Stimulated activated CD8-positive, alpha-beta memory T cell treated with anti-CD3 and anti-CD28 coated beads, Interleukin-15, amount 100 ng/mL, for 48 hours (primary cell): ENCODE data around the gene GTF2H2.
"Not testable (repeated sequence)": the region's sequence is repeated elsewhere in the genome, so short reads cannot be mapped to it uniquely, and the experiment has no call there.

Experiments
- DNase-seq, 2 donors: peaks; one replicate each; pipeline ENCODE4 v3.0.0-alpha.2; 2020; ENCODE audit warnings: low read depth in 2 of 2

The GTF2H2 gene

GRCh38 chr5:71067262-71067928 lies at the start of gene GTF2H2:
Gene GTF2H2, minus strand, starts transcription at chr5:71067676. Its CDS starts 4,913 bp downstream, at chr5:71062763.
- not testable (repeated sequence) for DNase-seq

- DNase-seq = not testable (repeated sequence)
Measured at GRCh38 chr5:71109730-71110275, 42.3 kb upstream of the GTF2H2 start.

- DNase-seq = not testable (repeated sequence)
Measured at GRCh38 chr5:71099996-71100395, 32.5 kb upstream of the GTF2H2 start.

GRCh38 chr5:71097930-71098203 lies 30.4 kb upstream of the GTF2H2 start:
- DNase-seq = not testable (repeated sequence)

GRCh38 chr5:71097173-71097929 lies 29.9 kb upstream of the GTF2H2 start:
- not testable (repeated sequence) for DNase-seq

GRCh38 chr5:71089773-71090172 lies 22.3 kb upstream of the GTF2H2 start:
- not testable (repeated sequence) for DNase-seq

GRCh38 chr5:71088754-71089153 lies 21.3 kb upstream of the GTF2H2 start:
- DNase-seq = not testable (repeated sequence)

GRCh38 chr5:71086145-71086544 lies 18.7 kb upstream of the GTF2H2 start:
- not testable (repeated sequence) for DNase-seq

GRCh38 chr5:71084280-71085063 lies 17.0 kb upstream of the GTF2H2 start:
- DNase-seq = not testable (repeated sequence)

- not testable (repeated sequence) for DNase-seq
Measured at GRCh38 chr5:71082898-71083297, 15.4 kb upstream of the GTF2H2 start.

GRCh38 chr5:71082340-71082739 lies 14.9 kb upstream of the GTF2H2 start:
- DNase-seq = not testable (repeated sequence)

- DNase-seq = not testable (repeated sequence)
Measured at GRCh38 chr5:71061322-71061721, 6.2 kb downstream of the GTF2H2 start.

GRCh38 chr5:71059426-71059825 lies 8.1 kb downstream of the GTF2H2 start:
- DNase-seq = not testable (repeated sequence)

- DNase-seq = not testable (repeated sequence)
Measured at GRCh38 chr5:71044808-71045207, 22.7 kb downstream of the GTF2H2 start.

- not testable (repeated sequence) for DNase-seq
Measured at GRCh38 chr5:71044128-71044527, 23.3 kb downstream of the GTF2H2 start.

- DNase-seq = not testable (repeated sequence)
Measured at GRCh38 chr5:71031046-71031776, 36.3 kb downstream of the GTF2H2 start.

- not testable (repeated sequence) for DNase-seq
Measured at GRCh38 chr5:71025289-71025953, 42.1 kb downstream of the GTF2H2 start, which contains the start of gene NAIP. Gene NAIP, minus strand, starts transcription at chr5:71025339. Its CDS starts 12,424 bp downstream, at chr5:71012915.

GRCh38 chr5:71020643-71021042 lies 46.8 kb downstream of the GTF2H2 start:
- not testable (repeated sequence) for DNase-seq

- not testable (repeated sequence) for DNase-seq
Measured at GRCh38 chr5:71018376-71019005, 49.0 kb downstream of the GTF2H2 start.

GRCh38 chr5:71014176-71014575 lies 53.3 kb downstream of the GTF2H2 start:
- DNase-seq = no peak
